Measurements from ENCODE around the gene CXCR2. TPM values are rescaled to one million over a fixed set of nuclear protein-coding genes. Genes with fewer than 3 reads are reported as not detected.
A peak's percentile ranks its signal among the peaks of the same experiment; 100 is the strongest.

Gene CXCR2
- total RNA-seq, 2 donors from 2014 or later: 0.07 to 0.35 TPM

GRCh38 chr2:218172845-218173244, 47.0 kb downstream of the CXCR2 start:
- H3K36me3 ChIP-seq: no peaks in the 10 kb centered on the region
- no peak for DNase-seq
- H3K9ac ChIP-seq (ENCODE audit: low read depth in 2 of 2, low read length in 2 of 2): no peak overlapping the region
- no peak overlapping the region for H3K27ac ChIP-seq
- no peak overlapping the region for H3K4me3 ChIP-seq
- no peaks in the 10 kb centered on the region for H3K27me3 ChIP-seq
- intact Hi-C loops (cut with DNase I): no loop called here
- H3K9me3 ChIP-seq: no peaks in the 10 kb centered on the region
- no peak for TF ChIP-seq CTCF (IDR thresholded peaks at IDR 0.05)
- H3K4me1 ChIP-seq: no peaks in the 10 kb centered on the region

- intact Hi-C loops (cut with DNase I): loop anchor here (10.0 kb wide), 1 partner anchor 175 kb away; the partner anchor contains the start of gene CATIP
- H3K27me3 ChIP-seq: no peaks in the 10 kb centered on the region
- H3K9ac ChIP-seq (ENCODE audit: low read depth in 2 of 2, low read length in 2 of 2): no peak overlapping the region
- TF ChIP-seq CTCF (IDR thresholded peaks at IDR 0.05): no peak
- H3K27ac ChIP-seq: no peak overlapping the region
- H3K36me3 ChIP-seq: no peaks in the 10 kb centered on the region
- no peaks in the 10 kb centered on the region for H3K9me3 ChIP-seq
- no peaks in the 10 kb centered on the region for H3K4me1 ChIP-seq
- DNase-seq: no peak
- no peak overlapping the region for H3K4me3 ChIP-seq
Observed at GRCh38 chr2:218179782-218180181, 54.0 kb downstream of the CXCR2 start.

- H3K4me1 ChIP-seq: no peaks in the 10 kb centered on the region
- DNase-seq: peak; percentile 49
- H3K36me3 ChIP-seq: no peaks in the 10 kb centered on the region
- no peak overlapping the region for H3K27ac ChIP-seq
- TF ChIP-seq CTCF (IDR thresholded peaks at IDR 0.05): no peak
- no peak overlapping the region for H3K9ac ChIP-seq (ENCODE audit: low read depth in 2 of 2, low read length in 2 of 2)
- H3K27me3 ChIP-seq: no peaks in the 10 kb centered on the region
- no peak overlapping the region for H3K4me3 ChIP-seq
- intact Hi-C loops (cut with DNase I): loop anchor here (10.0 kb wide), 1 partner anchor 174 kb away; the partner anchor contains the start of gene CATIP
- no peaks in the 10 kb centered on the region for H3K9me3 ChIP-seq
Observed at GRCh38 chr2:218180467-218181114, 54.8 kb downstream of the CXCR2 start.

- DNase-seq: no peak
- intact Hi-C loops (cut with DNase I): loop anchor here (10.0 kb wide), 1 partner anchor 170 kb away; the partner anchor contains the start of gene CATIP
- TF ChIP-seq CTCF (IDR thresholded peaks at IDR 0.05): no peak
- H3K27ac ChIP-seq: no peak overlapping the region
- H3K27me3 ChIP-seq: no peaks in the 10 kb centered on the region
- H3K4me1 ChIP-seq: no peaks in the 10 kb centered on the region
- H3K9ac ChIP-seq (ENCODE audit: low read depth in 2 of 2, low read length in 2 of 2): no peak overlapping the region
- H3K36me3 ChIP-seq: no peaks in the 10 kb centered on the region
- no peak overlapping the region for H3K4me3 ChIP-seq
- H3K9me3 ChIP-seq: no peaks in the 10 kb centered on the region
Observed at GRCh38 chr2:218184331-218184730, 58.5 kb downstream of the CXCR2 start.

GRCh38 chr2:218186355-218186766, 60.5 kb downstream of the CXCR2 start:
- H3K9me3 ChIP-seq: no peaks in the 10 kb centered on the region
- peak; percentile 83 for DNase-seq
- no peaks in the 10 kb centered on the region for H3K36me3 ChIP-seq
- intact Hi-C loops (cut with DNase I): loop anchor here (5.0 to 10.0 kb wide), 2 partner anchors 71 to 168 kb away; partner anchors contain the start of gene CATIP
- no peaks in the 10 kb centered on the region for H3K4me1 ChIP-seq
- peak overlapping the region in 1 of 2 donors; percentile 34 for H3K9ac ChIP-seq (ENCODE audit: low read depth in 2 of 2, low read length in 2 of 2)
- no peaks in the 10 kb centered on the region for H3K27me3 ChIP-seq
- peak; percentile 76 for TF ChIP-seq CTCF (IDR thresholded peaks at IDR 0.05)
- H3K4me3 ChIP-seq: no peak overlapping the region
- H3K27ac ChIP-seq: no peak overlapping the region

Other genes with a start within 250 kb of the CXCR2 start
- gene TNS1, start 123.0 kb upstream of the CXCR2 start, total RNA-seq: 100 to 1,000 TPM in 1 of 2 donors, 10 to 100 TPM in 1; 20.6 to 164 TPM
- gene RUFY4, start 56.8 kb upstream of the CXCR2 start, total RNA-seq: not detected
- under 1 TPM in 1 of 2 donors, not detected in 1; 0.13 TPM for gene CXCR1, start 40.9 kb downstream of the CXCR2 start, total RNA-seq
- gene ARPC2, start 91.2 kb downstream of the CXCR2 start, total RNA-seq: 100 to 1,000 TPM; 282 to 346 TPM
- 1 to 10 TPM; 1.1 to 1.3 TPM for gene GPBAR1, start 135.0 kb downstream of the CXCR2 start, total RNA-seq
- 100 to 1,000 TPM in 1 of 2 donors, 10 to 100 TPM in 1; 96.1 to 137 TPM for gene AAMP, start 144.1 kb downstream of the CXCR2 start, total RNA-seq
- 100 to 1,000 TPM; 109 to 136 TPM for gene PNKD, start 144.5 kb downstream of the CXCR2 start, total RNA-seq
- gene TMBIM1, start 166.5 kb downstream of the CXCR2 start, total RNA-seq: 100 to 1,000 TPM; 273 to 375 TPM
- gene CATIP, start 230.8 kb downstream of the CXCR2 start, total RNA-seq: not detected

All from colonic mucosa (tissue), 4 donors.